AML-193 (cell line): Measurements from ENCODE around the gene WNK2.
A peak's percentile ranks its signal among the peaks of the same experiment; 100 is the strongest.

Experiments
- DNase-seq, 2 experiments: peaks; one replicate each; lab custom pipeline; 2025; lab: John Stamatoyannopoulos, UW

The WNK2 gene

DNA sequence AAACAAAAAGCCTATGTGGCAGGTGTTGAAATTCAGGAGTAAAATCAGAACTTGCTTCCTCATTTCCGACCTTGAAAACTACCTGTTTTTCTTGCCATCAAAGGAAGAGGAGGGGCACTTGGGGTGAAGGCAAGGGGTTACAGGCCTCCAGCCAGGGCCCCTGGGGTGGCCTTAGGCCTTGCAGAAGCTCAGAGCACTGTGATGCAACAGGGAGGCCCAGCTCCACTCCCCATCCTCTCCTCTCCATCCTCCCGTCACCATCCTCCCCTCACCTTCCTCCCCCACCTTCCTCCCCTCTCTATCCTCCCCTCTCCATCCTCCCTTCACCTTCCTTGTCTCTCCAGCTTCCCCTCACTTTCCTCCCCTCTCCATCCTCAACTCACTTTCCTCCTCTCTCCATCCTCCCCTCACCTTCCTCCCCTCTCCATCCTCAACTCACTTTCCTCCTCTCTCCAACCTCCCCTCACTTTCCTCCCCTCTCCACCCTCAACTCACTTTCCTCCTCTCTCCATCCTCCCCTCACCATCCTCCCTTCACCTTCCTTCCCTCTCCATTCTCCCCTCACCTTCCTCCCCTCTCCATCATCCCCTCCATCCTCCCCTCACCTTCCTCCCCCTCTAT, 111.6 kb downstream of the WNK2 start:
- DNase-seq, result no peak

DNA sequence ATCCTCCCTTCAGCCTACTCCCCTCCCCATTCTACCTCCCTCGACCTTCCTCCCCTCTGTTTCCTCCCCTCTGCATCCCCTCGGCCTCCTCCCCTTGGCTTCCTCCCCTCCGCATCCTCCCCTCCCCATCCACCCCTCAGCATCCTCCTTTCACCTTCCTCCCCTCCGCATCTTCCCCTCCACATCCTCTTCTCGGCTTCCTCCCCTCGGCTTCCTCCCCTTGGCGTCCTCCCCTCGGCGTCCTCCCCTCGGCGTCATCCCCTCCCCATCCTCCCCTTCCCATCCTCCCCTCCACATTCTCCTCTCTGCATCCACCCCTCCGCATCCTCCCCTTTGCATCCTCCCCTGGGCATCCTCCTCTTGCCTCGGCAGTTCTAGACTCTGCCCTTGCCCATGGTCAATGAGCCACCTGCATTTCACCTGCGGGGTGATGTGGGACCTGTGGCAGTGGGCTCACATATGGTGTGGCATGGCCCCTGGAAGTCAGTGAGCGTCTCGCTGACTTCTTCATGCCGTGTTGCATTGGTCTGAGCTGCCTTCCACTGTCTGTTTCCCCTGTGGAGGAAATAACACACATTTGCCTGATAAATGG, 113.0 kb downstream of the WNK2 start:
- no peak for DNase-seq

DNA sequence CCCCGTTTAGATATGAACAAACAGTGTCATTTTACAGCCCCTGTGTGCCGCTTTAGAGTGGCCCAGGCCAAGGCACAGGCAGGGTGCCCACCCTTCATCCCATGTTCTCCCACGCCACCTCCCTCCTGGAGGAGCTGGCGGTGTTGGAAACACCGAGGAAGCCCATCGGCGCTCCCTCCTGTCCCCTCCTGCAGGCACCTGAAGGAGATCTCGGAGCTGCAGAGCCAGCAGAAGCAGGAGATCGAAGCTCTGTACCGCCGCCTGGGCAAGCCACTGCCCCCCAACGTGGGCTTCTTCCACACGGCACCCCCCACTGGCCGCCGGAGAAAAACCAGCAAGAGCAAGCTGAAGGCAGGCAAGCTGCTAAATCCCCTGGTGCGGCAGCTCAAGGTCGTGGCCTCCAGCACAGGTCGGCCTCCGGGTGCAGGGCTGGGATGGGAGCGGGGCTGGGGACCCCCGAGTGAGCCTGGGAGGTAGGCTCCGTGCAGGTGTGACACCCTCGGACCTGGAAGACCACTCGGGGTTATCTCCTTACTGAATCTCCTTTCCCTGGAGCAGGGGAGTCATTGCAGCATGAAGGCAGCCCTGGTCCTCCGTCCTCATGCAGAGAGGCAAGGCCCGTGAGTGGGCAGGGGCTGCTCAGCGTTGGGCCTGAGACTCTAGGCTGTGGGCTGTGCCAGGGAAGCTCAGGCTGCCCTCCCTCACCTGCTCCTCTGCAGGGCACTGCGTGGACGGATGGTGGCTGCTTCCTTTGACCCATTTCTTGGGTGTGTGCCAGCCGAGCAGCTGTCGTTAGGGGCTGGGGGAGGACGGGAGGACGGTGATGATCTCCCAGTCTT, 113.9 kb downstream of the WNK2 start:
- no peak for DNase-seq

DNA sequence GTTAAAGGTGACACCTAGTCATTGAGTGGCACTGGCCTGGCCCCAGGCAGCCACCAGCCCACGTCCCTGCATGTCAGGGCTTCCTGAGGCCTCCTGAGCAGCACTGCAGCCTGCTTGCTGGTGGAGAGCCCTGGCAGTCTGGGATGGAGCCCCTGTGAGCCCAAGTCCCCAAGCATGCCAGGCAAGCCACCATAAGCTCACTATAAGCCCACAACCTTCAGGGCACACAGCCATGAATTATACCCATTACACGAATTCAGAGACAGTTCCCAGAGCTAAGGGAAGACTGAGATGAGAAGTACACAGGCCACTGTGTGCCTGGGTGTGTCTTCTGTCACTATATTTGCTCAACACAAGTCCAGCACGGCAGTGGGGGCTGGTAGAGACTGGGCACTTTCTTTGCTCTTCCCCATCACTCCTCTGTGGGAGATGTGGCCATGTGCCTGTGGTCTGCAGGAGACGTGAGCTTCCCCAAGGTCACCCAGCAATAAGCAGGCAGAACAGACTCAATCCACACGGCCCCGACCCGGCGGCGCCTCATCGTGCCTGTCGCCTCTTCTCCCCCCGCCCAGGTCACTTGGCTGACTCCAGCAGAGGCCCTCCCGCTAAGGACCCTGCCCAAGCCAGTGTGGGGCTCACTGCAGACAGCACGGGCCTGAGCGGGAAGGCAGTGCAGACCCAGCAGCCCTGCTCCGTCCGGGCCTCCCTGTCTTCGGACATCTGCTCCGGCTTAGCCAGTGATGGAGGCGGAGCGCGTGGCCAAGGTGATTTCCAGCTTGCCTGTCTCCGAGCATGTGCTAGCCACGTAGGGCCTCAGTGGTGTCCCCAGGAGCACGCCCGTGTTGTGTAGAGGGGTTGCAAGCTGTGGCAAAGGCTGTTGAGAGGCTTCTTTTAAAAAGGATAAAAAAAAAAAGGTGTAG, 114.8 kb downstream of the WNK2 start:
- DNase-seq, result no peak

DNA sequence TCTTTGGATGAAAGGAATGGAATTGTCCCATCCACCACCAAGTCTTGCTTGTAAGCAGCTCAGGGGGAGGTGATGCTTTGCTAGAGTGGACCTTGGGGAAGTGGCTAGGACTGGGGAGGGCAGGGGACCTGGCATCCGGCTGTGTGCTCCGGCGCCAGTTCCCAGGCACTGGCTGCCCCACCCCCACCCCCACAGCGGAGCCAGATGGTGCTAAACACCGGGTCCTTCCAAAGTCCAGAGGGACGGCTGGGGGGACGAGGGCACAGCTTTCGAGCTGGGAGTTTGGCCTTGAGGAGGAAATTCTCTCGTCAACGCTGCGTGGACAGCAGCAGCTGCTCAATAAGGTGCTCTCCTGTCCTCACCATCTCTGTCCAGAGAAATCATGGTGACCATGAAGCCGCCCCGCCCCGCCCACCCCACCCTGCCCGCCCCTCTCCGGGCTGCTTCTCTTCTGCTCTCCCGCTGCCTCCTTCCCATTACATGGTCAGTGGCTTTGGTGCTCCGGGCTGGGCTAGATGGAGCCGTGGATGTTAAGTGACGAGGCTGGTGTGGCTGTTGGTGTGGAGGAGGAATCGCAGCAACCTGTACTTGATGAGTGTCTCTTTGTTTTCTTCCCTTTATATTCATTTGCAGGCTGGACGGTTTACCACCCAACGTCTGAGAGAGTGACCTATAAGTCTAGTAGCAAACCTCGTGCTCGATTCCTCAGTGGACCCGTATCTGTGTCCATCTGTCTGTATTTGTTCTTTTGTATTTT, 115.7 kb downstream of the WNK2 start:
- DNase-seq, result no peak

DNA sequence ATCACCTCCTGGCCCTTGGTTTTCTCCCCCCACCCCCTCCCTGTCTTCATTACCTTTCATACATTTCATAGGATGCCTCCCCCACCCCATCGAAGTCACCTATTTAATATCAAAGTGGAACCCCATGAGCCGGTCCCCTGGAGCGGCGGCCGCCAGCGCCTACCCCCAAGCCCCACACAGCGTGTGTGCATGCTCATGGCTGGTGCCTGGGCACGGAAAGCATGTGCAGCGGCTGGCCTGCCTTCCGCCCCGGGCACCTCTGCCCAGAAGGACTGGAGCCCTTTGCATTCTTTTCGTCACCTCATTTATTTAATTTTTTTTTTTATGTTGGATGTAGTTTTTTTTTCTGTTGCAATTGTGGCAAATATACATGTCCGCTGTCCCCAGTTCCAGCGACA, 116.2 kb downstream of the WNK2 start:
- no peak for DNase-seq

DNA sequence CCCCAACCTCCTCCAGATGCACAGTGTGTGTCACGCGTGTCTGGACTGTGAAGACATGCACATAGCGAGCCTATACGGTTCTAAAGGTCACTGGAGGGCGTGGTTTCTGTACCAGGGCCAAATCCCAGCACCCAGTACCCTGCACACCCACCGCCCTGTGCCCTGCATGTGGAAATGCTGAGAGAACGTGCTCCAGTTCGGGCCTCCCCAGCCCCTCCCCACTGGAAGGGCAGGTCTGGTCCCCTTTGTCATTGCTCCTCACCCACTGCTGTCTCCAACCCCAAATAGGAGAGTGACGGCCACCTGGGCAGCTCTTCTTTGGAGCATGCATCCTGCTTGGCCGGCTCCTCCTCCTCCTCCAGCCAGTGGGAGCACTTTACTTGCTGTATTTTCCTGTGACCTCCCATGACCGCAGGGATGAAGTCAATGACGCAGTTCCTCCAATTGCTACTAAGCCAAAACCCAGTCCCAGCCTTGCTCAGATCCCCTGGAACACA, 116.7 kb downstream of the WNK2 start:
- DNase-seq, result no peak

DNA sequence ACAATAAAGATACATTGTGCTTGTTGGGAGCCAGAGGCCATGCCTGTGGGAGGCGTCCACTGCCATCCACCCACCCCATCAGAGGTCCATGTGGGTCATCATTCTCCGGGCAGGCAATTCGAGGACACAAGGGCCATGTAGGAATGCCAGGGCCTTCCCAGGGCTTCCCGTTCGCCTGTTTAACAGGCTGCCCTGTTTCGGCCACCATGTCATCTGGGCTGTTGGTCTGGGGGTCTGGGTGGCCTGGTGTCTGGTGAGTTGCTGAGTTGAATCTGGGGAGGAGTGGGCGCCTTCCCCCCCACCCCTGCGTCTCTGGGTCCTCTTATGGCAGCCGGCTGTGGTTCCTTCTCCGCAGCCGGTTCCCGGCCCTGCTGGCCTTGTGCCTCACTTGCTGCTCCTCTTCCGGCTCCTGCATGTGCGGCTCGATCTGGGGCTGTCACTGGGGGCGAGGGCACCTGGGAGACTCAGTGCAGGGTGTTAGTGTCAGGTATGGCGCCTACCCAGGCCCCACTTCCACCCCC, 117.4 kb downstream of the WNK2 start:
- no peak for DNase-seq

DNA sequence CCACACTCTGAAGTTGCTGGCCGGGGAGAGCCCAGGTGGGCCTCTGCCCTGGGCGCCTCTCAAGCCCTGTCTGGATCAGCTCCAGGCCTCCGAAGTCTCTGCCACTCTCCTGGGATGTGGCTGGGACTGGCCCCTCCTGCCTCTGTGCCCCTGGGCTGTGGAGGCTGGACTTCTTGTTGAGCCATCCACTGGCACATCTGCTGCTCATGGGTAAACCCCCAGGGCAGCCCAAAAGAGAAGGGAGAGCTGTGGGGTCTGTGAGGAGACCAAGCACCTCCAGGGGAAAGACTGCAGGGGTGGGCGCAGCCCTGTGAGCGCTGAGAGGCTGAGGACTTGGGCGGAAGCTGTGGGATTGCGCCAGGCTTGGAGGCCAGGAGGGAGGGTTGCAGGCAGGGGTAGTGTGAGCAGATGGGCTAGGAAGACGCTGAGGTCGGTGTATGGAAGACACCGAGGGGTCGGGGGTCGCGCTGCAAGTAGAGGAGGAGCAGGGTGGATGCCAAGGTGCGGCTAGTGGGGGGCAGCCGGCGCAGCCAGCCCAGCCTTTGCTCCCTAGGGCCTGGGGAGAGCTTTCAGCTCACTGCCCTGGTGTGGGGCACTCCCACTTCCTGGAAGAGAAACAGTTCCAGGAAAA, 118.1 kb downstream of the WNK2 start:
- no peak for DNase-seq

DNA sequence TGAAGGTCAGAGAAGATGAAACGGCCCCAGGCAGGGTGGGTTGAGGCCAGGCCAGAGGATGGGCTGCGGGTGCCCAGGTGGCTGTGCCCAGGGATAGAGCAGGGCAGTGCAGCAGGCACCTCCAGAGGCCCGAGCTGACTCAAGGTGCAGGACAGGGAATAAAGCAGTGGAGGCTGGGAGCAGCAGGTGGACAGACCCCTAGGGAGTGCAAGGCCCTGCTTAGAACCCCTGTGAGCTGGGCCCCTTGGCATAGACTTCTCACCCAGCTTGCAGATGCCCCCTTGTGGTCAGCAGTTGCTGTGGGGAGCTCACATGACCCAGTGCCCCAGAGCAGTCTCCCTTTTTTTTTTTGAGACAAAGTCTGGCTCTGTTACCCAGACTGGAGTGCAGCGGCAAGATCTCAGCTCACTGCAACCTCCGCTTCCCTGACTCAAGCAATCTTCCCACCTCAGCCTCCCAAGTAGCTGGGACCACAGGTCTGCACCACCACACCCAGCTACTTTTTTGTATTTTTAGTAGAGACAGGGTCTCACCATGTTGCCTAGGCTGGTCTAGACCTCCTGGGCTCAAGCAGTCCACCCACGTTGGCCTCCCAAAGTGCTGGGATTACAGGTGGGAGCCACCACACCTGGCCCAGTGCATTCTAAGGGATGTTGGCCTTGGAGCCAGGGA, 118.8 kb downstream of the WNK2 start:
- DNase-seq, result peak; percentile 39 to 48

DNA sequence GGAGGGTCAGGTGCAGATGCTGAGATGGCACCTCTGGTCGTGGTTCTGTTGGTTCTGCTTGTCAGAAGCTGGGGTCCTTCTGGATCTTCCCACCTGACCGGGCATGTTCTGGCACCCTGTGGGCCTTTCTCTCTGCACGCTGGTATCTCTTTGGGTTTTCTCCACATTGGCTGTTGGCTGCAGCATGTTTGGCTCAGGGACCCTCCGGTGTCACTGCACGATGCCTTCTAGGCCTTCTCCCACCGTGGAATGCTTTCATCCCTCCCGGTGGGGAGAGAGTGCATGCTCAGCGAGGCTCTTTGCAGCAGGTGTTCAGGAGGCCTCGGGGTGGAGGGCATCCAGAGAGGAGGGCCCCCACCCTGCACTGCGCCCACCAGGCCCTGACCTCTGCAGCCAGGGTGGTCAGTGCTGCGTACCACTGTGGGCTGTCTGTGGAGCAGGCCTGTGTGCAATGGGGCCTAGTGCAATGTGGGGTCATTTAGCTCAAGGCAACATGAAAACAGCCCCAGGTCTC, 119.4 kb downstream of the WNK2 start:
- no peak for DNase-seq

DNA sequence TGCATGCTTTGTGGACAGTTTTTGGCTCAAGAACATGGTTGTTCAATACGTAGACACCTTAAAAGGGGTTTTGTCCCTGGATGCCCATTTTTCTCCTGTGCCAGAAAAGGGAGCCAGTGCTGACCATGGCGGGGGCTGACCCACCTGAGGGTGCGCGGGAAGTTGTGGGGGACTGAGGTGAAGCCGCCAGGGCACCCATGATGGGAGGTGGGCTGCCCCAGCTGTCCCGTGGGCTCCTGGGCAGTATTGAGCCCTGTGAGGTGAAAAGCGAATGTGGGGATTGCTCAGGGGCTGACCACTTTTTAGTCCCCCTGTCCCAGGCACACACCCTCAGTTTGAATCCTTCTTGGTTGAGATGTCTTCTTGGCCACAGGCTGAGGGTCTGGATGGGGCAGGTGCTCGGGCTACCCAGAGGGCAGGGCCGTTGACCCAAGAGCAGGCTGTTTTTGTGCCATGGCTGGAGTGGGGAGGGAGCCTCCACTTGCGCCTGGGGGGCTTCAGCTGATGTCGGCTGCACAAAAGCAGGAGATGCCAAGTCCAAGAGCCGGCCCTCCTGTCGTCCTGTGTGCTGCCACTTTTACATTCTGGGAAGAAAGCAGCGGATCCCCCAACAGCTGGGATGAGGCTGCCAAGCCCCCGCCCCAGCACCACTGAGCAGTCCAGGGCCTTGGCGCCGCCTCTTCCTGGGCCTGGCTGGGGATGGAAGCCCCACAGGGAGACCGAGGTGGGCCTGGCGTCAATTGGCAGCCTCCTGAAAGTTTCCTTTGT, 120.1 kb downstream of the WNK2 start:
- no peak for DNase-seq

DNA sequence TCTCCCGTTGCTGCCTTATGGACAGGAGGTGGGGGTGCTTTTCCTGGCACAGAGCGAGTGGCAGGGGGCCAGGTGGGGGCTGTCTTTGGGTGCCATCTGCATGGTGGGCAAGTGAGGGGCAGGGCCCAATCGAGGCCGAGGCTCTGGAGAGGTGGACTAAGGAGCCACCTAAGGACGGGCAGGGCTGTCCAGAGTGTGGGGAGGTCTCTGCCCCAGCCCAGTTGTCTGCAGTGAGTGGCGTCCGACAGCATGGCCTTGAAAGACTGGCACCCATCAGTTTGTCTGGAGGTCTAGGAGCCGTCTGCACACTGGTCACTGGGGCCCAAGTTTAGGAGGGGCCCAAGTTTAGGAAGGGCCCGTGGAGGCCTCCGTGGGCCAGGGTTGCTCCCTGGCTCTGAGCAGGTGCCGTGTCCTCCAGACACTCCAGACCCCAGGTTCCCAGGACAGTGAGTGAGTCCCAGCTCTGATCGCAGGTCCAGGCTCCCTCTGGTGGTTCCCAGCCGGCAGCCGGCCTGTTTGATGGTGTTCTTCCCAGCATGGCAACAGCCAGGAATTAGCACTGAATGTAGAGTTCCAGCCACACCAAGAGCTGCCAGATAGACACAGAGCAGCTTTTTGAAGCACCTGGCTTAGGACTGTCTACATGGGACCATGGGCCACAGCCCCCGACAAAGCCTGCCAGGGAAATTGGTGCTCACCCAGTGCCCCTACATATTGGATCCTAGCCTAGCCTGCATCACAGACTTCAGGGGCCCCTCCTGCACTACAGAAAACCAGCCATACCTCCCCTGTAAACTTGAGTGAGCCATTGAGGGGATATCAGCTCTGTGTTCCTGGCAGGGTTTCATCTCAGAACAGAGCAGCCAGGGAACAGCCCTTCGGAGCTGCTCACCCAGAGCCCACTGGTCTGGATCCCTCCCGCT, 120.9 kb downstream of the WNK2 start:
- no peak for DNase-seq

DNA sequence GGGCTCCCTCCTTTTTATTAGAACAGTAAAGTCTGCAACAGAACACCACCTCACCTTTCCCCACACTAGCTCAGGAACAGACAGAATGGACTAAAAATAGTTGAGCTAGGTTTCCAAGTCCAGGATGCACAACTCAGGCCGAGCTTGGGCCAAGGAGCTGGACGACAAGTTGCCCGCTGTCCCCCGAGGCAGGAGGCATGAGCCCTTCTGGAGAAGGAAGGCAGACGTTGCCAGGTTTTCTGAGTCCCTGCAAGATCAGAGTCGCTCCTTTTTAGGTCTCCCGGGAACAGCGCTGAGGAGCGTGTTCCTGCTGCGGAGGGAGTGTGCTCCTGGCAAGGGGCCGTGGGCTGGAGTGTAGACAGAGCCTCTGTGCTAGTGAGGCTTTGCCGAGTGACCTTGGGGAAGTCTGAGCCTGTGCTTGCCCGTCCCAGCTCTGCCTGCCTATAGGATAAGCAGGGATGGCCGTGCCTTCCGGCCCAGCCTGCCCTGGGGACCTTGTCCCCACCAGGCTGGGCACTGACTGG, 121.6 kb downstream of the WNK2 start:
- peak; percentile 77 to 99 for DNase-seq

DNA sequence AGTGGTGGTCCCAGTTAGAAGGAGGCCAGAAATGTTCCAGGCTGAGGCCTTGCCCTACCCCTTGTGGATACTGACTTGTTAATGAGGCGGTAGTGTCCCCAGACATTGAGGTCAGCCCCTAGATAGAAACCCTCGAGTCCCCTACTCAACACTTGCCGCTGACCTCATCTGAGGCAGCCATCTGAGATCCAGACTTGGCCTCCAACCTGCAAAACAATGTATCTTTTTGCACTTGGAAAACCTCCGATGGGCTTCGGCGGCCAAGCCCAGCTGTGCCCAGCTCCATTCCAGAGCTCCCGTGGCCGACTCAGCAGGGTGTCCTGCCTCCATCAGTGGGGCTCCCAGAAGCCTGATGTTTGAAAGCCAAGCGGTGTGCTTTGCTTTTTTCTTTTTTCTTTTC, 122.1 kb downstream of the WNK2 start:
- no peak for DNase-seq

DNA sequence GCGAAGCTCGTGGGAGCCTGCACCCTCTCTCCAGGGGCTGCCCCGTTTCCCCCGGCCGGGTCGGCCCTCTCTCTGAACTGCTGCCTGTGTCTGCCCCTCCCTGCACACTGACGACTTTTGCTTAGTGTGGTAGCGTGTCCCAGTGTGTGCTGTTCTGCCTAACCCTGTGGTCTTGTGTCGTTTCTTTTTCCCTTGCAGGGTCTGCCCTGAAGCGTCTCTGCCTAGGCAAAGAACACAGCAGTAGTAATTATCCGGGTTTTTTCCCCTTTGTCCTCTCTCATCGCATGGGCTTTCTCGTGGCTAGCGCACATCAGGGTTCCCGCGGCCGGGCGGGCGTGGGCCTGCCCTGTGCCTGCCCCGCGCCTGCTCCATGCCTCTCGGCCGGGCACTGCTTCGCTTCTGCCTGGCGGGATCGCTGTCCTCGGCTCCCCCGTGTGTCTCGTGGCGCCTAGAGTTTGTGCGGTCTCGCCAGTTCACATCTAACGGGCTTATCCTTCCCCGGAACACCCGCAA, 122.7 kb downstream of the WNK2 start:
- no peak for DNase-seq

DNA sequence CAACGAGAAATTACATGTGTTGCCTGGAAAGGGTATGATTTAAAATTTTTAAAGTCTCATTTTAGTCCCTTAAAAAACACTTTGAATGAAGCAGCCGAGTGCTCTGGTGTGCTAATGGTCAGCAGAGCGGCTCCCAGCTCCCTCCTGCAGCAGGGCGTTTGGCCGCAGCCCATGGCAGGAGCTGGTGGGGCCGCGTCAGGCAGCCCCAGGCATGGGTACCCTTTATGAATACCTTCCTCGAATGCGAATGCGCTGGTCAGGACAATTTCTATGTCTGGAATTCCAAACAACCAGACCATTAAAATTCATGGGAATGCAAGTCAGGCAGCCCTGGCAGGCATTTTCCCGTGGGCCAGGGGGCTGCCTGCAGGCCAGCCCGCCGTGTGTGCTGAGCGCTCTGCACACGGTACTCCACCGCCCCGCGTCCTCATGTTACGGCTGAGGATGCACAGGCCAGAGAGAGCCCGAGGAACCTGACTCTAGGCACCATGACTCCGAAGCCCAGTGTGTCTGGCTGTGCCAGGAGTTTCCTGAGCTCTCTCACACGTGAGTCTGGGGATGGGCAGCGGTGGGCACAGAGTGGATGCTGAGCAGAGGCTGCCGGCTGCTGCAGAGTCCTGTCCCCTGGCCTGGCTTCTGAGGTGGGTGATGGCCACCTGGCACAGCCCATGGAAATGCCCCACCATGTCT, 123.7 kb downstream of the WNK2 start:
- DNase-seq, result no peak
